ENCODE measurements around the gene FAM234B.

GRCh38 chr12:13126494-13126893 is 82.3 kb downstream of the FAM234B start:
- TF ChIP-seq CTCF (IDR thresholded peaks at IDR 0.05) = no peak
- TF ChIP-seq EP300 (IDR thresholded peaks at IDR 0.05) = no peak
- no peak for TF ChIP-seq POLR2AphosphoS5 (IDR thresholded peaks at IDR 0.05)
- no peak for TF ChIP-seq POLR2A (IDR thresholded peaks at IDR 0.05; ENCODE audit: low read depth)

Data from esophagus muscularis mucosa (tissue), 4 donors.